Fibroblast of peridontal ligament (primary cell): ENCODE results near the gene PAF1.

Experiments
- DNase-seq: peaks from one replicate; pipeline ENCODE4 v3.0.0-alpha.2; 2010; ENCODE audit errors: extremely low read depth

PAF1 gene

DNA sequence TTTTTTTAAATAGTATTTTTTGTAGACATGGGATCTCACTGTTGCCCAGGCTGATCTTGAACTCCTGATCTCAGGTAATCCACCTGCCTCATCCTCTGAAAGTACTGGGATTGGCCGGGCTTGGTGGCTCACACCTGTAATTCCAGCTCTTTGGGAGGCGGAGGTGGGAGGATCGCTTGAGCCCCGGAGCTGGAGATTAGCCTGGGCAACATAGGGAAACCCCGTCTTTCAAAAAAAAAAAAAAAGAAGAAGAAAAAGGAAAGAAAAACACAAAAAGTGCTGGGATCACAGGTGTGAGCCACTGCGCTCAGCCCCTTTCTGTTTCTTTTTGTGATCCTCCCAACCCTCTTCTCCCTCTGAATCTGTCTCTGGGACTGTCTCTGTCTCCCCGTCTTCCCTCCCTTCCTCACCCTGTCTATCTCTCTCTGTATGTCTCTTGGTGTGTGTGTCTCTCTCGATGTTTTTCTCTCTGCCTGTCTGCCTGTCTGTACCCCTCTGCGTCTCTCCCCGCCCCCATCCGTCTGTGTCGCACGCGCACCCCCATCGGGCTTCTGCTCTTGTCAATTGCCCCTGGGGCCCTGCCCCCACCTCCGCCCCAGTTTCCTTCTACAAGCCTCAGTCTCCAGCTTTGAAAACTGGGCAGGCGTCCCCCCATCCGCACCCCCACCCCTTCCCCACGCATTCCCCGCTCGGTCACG lies 15.2 kb upstream of the PAF1 start:
- DNase-seq = no peak

DNA sequence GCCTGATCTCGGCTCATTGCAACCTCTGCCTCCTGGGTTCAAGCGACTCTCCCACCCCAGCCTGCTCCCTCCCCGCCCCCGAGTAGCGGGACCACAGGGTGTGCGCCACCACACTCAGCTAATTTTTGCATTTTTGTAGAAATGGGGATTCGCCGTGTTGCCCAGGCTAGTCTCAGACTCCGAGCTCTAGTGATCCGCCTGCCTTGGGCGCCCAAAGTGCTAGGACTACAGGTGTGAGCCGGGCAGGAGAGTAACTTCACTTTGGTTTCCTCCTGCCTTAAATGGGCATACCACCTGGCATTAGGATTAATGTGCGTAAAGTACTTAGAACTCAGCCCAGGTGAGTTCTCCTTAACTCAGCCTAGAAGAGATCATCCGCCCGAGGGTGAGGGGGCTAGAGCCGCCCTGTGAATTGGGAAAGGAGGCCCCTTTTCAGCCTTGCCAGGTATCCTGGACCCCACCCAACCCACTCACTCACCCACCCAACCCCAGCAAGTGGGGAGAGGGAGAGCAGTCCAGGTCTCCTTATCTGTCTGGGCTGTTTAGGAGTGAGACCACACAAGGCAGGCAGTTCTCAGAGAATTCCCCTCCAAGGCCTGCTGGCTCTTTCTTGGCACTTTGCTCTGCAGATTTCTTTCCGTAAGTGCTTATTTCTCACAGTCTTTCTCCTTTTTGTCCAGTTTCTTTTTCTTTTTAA lies 14.5 kb upstream of the PAF1 start:
- peak; percentile 23 for DNase-seq

DNA sequence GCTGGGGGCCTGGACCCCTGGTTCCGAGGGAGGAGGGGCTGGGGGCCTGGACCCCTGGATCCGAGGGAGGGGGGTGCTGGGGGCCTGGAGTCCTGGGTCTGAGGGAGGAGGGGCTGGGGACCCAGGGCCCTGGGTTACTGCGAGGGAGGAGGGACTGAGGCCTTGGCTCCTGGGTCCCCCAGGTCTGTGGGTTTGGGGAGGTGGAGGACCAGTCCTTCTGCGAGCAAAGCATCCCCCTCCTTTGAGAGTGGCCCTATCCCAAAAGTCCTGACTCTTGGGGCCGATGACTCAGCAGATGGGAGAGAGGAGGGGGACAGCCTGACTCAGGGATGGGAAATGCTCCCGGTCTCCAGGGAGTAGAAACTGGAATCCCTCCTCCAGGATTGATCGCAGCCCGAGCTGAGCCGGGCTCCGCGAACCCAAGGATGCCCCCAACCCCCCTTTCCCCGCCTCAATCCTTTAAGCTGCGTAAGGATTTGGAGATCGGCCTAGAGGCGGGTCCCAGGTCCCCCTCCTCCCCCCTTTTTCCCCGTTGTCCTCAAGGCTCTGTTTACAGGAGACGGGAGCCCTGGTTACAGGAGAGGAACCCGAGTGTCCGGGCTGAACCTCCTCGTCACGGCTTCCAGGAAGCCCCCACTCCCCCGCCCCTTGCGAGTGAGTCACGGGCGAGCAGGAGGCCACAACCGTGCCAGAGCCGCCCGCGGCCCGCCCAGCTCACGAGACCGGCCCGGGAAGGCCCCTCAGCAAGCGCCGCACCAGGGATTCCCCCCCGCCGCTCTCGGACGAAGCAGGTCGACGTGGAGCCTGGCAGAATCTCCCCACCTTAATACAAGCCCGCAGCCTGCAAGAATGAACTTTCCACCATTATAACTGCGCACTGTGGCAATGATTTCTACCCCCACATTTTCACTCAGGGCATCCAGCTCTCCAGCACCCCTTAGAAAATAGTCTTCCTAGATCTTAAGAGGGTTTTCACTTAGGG lies 12.7 kb upstream of the PAF1 start:
- peak; percentile 100 for DNase-seq

DNA sequence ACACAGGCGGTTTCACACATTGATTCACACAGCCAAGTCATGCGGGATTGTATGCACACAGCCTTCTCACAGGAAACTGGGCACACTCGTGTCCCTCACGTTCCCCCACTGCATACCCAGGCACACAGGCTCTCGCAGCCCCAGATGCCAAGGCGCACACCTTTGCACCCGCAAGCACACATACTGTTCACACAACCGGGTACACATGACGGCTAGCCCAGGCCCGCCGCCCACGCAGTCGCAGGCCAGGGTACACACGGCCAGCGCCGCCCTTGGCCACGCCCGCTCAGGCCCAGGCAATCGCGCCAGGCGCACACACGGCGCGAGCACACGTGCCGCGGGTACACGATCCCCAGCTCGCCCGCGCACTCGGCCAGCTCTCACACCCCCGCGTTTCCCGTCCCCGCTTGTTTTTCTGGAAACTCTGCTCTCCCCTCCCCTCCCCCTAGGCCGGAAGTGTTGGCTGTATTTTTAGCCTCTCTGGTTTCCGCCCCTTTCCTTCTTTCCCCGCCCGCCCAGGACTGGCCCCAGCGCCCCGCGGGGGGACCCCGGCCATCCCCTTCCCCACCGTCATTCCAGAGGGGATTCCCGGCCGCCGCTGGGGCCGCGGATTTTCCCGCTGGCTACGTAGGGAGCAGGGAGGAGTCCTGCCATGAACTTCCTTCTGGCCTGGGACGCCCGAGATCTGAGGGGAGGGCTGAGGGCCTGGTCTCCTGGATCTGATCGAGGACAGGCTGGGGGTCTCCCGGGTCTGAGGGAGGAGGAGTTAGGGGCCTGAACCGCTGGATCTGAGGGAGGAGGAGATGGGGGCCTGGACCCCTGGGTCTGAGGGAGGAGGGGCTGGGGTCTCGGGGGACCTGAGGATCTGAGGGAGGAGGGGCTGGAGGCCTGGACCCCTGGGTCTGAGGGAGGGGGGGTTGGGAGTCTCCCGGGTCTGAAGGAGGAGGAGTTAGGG lies 11.7 kb upstream of the PAF1 start:
- DNase-seq = peak; percentile 87

DNA sequence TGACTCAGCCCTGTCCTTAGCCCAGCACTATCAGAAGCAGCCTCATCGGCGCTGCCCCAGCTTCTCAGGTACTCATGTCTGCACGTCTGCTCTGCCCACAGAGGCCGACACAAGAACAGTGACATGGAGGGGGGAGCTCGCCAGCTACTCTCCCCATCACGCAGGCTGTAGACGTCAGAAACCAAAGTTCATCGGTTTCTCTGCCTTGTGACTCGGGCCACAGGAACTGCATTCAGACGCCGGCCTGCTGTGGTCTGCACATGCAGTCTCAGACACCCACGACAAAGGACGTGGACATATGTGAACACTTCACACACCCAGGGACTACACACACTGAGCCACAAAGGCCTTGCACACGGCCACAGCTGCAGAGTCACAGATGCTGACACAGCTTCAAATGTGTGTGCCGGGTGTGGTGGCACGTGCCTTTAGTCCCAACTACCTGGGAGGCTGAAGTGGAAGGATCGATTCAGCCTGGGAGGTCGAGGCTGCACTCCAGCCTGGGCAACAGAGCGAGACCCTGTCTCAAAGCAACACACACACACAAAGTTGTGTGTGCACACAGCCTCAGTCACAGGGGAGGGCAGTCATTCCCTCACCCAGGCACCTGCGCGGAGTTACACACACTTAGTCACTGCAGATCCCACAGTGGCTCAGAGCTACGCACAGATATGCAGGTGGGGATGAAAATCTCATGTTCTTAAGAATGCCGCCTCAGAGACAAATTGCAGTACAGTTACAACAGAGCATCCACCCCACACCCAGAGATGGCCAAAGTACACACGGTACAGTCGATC lies 10.8 kb upstream of the PAF1 start:
- DNase-seq = peak; percentile 56

DNA sequence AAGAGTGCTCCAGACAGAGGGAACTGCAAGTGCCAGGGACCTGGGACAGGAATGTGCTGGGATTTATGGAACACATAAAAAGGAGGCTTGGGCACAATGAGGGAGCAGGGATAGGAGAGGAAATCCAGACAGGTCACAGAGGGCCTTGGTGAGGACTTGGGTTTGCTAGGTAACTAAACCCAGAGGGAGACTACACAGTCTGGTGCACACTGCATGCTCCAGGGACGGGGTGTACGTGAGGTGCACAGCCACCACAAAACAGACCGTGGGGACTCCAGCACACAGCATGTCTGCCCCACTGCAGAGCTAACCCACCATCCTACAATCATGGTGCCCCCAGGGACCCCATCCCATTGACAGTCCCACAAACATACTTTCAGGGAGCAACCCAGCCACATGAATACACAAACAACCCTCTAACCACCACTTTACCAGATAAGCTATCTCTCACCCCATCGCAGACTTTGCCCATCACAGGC lies 10.2 kb upstream of the PAF1 start:
- DNase-seq = no peak

DNA sequence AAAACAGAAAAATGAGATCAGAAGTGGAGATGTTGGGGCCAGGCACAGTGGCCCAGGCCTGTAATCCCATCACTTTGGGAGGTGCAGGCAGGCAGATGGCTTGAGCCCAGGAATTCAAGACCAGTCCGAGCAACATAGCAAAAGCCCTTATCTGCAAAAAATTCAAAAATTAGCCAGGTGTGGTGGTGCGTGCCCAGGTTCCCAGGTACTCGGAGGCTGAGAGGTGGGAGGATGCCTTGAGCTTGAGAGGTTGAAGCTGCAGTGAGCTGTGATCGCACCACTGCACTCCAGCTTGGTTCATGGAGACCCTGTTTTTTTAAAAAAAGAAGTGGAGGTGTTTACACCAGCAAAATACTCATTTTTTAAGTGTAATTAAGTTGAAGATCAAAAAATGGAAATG lies 9.2 kb upstream of the PAF1 start:
- DNase-seq = no peak

DNA sequence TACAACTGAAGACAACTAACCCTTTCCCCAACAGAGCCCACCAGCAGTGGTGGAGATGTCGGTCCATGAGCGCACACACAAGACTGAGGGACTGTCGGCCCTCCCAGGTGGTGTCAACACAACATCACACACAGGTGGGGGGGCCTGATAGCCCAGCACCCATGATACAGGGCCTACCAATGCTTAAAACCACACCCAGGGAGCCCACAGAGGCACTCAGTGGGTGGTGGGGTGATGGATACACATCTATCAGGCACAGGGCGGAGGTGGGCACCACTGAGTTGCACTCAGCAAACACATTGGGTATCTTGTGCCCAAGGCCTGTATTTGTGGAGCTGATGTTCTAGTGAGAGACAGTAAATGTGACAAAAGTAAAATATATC lies 8.8 kb upstream of the PAF1 start:
- no peak for DNase-seq

DNA sequence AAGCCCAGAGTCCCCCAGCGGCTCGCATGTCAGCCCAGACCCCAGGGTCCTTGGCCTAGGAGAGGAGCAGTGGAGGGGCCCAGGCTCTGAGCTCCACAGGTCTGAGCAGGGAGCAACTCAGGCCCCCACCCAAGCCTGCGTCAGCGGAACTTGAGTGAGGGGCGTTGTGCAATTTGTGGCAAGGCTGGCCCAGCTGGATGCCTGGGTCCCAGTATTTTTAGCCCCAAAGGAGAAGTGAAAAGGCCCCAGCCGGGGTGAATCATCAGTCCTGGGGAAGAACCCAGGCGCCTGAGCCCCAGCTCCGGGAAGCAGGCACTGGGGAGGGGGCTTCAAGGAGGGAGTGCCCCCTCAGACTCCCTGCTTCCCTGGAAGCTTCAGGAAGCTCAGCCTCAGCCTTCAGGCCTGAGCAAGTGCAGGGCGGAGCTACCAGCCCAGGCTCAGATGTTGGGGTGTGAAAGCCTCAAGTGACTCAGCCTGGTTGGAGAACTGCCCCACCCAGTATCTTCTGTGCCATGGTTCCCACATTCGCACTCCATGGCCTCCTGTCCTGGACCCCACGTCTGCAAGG lies 7.5 kb upstream of the PAF1 start:
- peak; percentile 83 for DNase-seq

DNA sequence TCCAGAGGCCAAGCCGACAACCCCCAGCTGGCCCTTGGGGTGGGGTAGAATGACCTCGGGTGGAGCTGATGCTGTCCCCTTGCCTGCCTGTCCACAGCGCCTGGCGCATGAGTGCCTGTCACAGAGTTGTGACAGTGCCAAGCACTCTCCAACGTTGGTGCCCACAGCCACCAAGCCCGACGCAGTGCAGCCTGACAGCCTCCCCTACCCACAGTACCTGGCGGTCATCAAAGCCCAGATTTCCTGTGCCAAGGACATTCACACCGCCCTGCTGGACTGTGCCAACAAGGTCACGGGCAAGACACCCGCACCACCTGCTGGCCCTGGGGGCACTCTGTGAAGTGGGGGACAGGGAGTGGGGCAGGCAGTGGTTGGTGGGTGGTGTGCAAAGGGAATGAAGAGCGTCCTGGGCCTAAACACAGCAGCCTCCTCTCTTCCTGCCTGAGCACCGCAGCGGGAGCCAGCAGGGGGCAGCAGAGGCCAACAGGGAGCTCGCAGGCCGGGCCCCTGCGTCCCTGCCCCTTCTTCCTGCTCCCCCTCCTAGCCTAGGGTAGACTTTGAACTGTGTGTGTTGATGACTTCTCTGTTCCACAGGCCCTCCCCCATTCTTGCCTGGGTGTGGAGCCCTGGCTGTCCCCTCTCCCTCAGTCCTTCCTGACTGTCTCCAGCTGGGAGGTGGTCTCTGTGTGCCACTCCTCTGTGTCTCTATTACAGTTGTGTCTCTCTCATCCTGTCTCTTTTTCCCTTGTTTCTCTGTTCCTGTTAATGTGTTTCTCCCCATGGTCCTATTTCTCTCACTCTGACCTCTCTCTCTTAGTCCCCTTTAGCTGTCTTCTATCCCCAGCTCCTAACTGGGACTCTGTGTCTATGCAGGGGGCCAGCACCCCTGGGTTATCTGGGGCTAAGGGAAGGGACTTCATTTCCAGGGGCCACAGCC lies 6.7 kb upstream of the PAF1 start:
- peak; percentile 75 for DNase-seq

DNA sequence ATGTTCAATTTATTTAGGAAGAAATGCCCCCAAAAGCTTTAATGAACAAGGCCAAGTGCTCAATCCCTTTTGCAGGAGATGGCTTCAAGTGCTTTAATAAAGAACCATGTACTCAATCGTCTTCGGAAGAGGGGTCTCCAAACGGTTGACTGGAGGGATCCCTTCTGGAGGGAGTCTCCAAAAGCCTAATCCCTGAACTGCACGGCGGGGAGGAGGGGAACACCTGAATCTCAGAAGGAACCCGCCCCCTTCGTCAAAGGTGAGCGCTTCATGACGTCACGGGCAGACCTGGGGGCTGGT lies 505 bp downstream of the PAF1 start:
- DNase-seq = no peak

DNA sequence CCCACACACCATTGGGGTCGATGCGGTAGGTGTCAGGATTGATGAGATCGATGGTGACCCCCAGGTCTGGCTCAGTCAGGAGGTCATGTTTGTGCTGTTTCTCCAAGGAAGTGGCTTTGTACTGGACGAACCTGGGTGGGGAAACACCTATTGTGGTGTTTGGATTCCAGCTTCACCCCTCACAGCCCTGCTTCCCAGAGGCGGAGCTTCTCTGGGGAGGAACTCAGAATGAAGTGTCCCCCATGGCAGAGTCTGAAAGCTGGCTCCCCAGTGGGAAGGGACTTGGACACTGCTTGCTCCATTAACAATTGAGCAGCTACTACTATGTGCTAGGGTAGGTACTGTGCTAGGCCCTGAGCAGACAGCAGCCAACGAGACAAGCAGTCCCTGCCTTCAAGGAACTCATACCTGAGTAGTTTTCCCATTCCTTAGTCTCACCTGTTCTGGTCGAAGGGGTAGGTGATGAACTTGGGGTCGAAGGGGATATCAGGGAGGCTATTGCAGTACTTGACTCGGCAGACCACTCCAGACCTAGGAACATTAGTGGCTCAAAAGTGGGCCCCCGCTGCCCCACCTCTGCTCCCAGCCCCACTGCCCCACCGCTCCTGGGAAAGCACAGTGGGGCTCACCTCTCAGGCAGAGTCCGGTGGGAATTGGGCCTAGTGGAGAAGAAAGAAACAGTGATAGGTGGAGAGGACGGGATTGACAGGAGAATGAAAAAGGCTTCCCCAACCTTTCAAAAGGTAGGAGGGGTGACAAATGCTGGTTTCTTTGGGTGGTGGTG lies 1.1 kb downstream of the PAF1 start:
- DNase-seq = no peak

DNA sequence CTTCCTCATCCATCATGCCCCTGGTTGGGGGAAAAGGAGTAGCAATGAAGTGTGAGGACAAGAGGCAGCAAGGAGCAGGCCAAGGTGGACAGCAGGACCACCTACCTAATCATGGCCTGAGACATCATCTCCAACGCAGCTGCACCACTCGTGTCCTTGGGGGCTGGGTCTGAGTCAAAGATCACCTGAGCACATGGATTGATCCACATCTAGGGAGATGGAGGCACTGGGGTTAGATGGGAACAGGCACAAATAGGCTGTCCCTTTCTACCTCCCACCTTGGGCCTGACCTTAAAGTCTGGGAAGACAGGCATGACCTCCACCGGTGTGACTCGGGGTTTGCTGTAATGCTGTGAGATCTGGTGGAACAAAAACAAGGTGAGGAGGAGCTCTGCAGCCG lies 2.2 kb downstream of the PAF1 start:
- no peak for DNase-seq

DNA sequence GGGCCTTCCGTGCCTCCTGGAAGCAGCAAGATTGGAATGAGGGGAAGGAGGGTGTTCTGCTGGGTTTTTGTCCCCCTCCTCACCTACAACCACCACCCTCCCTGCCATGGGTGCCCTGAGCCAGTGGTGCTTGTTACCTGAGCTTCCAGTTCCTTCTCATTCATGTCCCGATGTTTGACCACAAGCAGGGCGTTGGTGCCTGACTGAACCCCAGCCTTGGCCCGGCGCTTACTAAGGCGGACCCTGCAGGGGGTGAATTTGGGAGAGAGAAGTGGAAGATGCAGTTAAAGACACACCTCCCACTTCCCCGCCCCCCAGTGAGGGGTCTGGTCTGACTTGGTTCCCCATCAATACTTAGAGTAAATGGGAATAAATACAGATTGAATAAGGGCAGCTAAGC lies 4.3 kb downstream of the PAF1 start:
- no peak for DNase-seq

DNA sequence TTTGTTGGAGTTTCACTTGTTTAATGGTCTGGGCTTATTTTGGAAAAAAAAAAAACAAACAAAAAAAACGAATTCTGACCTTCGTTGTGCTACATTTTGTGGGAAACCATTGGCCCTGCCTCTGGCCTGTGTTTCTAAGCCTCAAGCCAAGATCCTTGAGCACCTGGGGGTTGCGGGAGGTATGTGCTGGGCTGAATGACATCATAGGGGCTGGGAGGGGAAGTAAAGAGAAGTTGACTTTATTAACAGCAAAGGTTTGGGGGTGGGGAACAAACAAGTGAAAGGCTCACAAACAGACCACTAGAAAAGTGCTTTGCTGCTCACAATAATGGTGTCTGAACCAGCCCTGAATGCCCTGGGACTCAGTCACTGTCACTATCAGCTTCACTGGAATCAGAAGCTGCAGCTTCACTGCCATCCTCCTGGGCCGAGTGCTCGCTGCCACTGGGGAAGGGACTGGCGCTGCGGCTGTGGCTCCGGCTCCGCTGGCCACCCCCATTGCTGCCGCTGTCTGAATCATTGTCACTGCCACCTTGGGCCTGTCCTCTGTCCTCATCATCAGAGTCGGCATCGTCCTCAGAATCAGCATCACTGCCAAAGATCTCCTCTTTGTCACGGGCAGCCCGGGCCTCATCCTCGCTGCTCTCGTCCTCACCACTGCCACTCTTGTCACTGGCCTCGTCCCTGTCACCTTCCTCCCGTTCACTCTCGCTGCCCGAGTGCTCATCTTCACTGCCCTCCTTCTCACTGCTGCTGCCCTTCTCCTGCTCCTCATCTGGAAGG lies 5.1 kb downstream of the PAF1 start:
- DNase-seq = no peak

DNA sequence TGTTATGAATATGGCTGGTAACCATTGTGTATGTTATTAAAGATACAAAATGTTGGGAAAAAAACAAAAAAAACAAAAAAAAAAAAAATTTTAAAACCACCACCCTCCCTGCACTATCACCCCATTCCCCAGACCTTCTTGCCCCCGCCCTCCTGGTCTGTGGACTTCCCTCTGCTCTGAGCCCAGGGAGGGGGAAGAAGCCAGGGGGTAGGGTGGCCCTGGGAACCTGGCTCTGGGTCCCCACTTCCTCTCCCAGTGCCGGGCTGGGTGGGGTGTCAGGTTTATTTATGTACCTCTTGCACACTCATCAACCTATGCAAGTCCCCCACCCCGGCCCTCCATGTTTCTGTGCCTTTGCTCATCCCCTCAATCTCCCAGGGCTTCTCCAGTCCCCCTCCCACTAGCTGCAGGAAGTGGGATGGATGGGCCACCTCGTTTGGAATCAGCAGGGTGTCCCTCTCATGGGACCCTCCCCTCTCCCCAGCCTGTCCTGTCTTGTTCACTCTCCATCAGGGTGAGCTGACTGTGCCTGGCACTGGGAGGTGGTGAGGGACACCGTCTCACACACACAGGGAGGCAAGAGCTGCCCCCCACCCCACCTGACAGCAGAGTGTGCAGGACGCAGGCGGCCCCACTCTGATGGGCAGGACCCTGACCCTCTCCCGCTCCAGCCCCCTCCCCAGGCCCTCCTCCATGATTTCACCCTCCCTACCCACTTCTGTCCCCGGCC lies 5.9 kb downstream of the PAF1 start:
- DNase-seq = no peak
